ENCODE results near the gene UFSP2.

DNA sequence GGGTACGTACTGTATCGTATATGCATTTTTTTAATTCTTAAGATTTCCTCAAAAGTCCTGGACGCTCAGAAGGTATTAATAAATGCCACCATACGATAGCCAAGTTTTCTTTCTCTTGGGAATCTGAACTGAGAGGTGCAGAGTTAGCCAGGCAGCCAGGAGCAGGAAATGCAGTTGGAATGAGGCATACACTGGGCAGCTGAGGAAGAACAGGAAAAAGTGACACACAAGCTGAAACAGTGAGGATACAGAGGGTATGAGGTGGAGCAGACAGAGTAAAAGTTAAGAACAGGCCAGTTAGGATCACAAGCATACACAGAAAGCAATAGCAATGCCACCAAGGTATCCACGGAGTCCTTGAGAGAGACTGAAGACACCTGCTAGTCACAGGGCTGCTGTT lies 13.4 kb downstream of the UFSP2 start:
- TF ChIP-seq EZH2 (IDR thresholded peaks at IDR 0.05; ENCODE audit: low read length, missing control alignments): no peak
- TF ChIP-seq, protein P1, sequence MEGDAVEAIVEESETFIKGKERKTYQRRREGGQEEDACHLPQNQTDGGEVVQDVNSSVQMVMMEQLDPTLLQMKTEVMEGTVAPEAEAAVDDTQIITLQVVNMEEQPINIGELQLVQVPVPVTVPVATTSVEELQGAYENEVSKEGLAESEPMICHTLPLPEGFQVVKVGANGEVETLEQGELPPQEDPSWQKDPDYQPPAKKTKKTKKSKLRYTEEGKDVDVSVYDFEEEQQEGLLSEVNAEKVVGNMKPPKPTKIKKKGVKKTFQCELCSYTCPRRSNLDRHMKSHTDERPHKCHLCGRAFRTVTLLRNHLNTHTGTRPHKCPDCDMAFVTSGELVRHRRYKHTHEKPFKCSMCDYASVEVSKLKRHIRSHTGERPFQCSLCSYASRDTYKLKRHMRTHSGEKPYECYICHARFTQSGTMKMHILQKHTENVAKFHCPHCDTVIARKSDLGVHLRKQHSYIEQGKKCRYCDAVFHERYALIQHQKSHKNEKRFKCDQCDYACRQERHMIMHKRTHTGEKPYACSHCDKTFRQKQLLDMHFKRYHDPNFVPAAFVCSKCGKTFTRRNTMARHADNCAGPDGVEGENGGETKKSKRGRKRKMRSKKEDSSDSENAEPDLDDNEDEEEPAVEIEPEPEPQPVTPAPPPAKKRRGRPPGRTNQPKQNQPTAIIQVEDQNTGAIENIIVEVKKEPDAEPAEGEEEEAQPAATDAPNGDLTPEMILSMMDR (conservative IDR thresholded peaks at IDR 0.05 in 1 of 2, IDR thresholded peaks at IDR 0.05 in 1 of 2; ENCODE audit: low read depth in 1 of 2, low read length in 2 of 2): no peak
